Measurements from ENCODE around the gene ISCA1. TPM values are rescaled to one million over a fixed set of nuclear protein-coding genes. Genes with fewer than 3 reads are reported as not detected.

Gene ISCA1
- total RNA-seq, 1 experiment from 2014 or later = 41.2 TPM

- DNase-seq (ENCODE audit: low read depth) = no peak
These were observed 51.5 kb downstream of the ISCA1 start for GRCh38 chr9:86230858-86231257.

- DNase-seq (ENCODE audit: low read depth) = no peak
These were observed 59.7 kb downstream of the ISCA1 start for GRCh38 chr9:86222667-86223066.

GRCh38 chr9:86219606-86220005, 62.7 kb downstream of the ISCA1 start:
- no peak for DNase-seq (ENCODE audit: low read depth)

- DNase-seq (ENCODE audit: low read depth) = peak; percentile 3
These were observed 65.1 kb downstream of the ISCA1 start for GRCh38 chr9:86217076-86217755.

Other genes with a start within 250 kb of the ISCA1 start
- gene GOLM1, start 183.0 kb downstream of the ISCA1 start, total RNA-seq (2014; rRNA removed) = 39.0 and 48.5 TPM in 2 replicates
- not detected in 2 replicates for gene C9orf153, start 22.9 kb downstream of the ISCA1 start, total RNA-seq (2014; rRNA removed)
- 38.1 and 47.4 TPM in 2 replicates for gene TUT7, start 71.9 kb upstream of the ISCA1 start, total RNA-seq (2014; rRNA removed)

All from LHCN-M2 (cell line).